ENCODE data around the gene ORMDL3.
A peak's percentile ranks its signal among the peaks of the same experiment; 100 is the strongest.
"Not testable (repeated sequence)": the region's sequence is repeated elsewhere in the genome, so short reads cannot be mapped to it uniquely, and the experiment has no call there.

The ORMDL3 gene

DNA sequence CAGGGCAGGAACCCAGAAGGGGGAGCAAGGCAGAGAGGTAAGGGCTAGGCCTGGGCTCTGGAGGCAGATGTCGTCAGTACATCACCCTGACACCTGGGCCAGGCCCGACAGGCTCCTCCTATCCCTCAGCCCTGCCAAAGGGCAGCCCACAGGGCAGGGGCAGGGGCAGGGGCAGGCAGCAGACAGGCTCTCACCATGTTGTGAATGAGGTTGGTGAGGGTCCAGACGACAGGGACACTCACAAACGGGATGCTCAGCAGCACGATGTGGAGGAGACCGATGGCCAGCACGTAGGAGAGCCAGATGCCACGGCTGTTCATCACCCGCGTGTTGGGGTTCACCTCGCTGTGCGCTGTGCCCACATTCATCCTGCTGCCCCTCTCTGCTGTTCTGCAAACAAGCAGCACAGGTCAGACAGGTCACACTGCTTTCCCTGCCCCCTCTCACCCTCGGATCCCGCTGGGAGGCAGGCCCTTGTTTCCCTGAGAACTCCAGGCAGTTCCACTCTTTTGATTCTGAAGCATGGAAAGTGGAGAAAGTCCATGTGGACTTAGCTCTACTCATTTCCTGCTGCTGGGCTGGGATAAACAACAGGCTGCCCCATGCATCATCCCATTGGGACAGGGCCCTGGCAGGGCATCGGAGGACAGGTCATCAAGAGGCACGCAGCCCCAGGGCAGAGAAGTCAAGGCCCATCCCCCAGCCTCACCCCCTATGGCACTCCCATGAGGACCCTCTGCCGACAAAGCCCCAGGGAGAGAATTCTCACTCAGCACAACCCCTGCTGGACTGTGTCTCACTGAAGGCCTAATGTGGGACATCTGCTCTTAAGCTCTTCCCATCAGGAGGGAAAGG lies 3.3 kb downstream of the ORMDL3 start:
- DNase-seq = no peak

DNA sequence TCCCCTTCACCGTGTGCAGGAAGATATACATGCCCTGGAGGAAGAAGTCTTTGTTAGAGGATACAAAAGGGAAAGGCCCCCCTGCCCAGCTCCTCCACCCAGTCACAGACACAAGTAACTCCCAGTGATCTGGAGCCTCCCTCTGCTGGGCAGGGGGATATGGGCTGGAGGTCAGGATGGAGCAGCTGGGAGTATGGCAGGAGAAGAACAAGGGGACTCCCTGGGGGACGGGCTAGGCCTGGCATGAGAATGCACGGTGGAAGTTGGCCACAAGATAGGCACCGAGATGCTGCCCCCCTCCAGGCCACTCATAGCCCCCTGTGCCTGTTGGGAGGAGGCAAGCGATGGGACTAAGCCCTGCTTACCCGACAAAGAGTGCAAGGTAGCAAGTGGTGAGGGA lies 4.2 kb downstream of the ORMDL3 start:
- DNase-seq = no peak

DNA sequence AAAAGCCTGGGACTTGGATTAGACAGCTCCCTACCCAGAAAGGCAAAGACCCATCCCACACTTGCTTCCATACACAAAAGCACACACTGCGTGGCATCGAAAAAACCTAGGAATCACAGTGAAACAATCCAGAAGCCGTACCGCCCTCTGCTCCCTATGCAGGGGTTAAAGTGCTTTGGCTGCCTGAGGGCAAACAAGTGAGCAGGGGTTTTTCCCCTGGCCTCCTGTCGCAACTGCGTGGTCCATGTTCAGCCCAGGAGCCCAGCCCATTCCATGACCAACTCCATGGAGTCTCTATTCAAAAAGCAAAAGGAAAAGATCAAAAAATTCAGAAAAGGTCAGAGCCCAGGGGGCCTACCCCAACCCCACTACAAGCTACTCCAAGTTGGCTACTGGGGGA lies 5.4 kb downstream of the ORMDL3 start:
- no peak for DNase-seq

DNA sequence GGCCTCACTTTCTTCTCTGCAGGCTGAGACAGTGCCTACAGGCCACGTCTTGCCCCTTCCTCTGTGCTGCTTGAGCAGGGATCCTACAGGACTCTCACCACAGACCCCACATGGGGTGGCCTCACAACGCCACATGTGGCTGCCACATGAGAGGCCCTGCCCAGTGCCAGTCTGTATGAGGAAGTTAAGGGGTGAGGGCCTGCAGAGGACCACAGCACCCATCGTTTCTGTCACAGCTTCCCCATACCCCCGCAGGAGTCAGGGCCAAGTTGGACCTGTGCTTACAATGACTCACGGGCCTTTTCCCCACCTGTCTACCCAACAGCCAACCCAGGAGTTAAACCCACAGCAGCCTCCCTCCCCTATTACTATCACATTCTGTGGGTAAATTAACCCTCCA lies 6.1 kb downstream of the ORMDL3 start:
- DNase-seq = no peak

DNA sequence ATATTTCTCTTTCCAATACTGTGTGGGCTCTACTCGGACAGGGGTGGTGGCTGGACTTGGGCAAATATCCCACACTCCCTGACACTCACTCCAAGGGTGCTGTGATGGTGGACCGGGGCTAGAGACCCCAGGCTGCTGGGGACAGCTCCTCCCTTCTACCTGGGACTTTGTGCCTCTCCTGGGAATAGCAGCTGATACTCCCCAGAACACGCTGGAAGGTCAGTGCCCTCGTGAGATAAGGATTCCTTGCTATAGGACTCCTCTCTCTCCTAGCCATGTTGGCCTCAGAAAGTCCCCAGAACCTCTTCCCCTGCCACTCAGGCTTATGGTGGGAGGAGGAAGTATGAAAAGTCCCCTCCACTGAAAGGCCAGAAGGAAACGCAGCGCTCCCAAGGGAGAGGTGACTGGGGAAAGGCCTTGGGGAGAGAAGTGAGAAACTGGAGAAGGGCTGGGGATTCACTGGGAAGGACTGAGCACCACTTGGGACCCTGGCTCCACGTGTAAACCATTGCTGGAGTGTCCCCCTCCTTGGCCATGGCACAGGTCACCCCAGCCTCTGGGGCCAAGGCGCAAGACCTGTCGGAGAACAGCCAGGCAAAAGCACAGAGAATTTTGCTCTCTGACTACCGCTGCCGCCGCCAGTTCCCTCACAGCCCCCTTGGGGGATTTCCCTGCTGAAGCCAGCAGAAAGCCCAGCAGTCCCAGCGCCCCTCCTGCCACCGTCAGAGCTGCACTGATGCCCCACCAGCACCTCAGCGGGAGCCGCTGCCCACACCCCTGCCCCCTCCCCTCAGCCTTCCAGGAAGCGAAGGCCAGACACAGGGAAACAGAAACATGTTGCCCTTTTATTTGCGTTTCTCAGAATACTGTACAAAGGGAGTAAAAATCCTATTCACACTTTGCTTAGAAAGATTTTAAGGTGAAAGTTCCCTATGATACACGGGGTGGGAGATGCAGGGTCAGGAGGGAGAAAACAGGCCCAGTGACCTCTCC lies 6.9 kb downstream of the ORMDL3 start:
- no peak for DNase-seq

DNA sequence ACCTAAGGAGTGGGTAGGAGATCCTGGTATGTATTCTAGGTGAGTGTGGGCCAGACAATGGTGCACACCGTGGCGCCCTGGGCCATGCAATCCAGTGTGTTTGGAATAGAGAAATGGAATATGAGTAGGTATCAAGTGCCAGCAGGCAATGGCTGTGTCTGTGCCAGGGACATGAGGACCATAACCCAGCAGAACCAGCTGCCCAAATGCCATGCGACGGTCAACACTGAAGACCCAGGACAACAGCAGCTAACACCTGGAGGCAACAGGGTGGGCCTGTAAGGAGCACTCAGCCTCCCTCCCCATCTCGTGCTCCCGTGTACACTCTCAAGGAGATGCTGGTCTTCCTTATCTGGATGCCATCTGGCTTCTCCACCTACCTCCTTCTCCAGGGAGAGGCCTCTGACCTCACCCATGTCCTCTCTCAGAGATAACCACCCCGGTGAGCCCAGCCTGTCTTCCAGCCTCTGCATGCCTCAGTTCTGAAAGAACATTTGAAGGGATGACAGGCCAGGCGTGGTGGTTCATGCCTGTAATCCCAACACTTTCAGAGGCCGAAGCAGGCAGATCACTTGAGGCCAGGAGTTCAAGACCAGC lies 8.2 kb downstream of the ORMDL3 start:
- DNase-seq = no peak

DNA sequence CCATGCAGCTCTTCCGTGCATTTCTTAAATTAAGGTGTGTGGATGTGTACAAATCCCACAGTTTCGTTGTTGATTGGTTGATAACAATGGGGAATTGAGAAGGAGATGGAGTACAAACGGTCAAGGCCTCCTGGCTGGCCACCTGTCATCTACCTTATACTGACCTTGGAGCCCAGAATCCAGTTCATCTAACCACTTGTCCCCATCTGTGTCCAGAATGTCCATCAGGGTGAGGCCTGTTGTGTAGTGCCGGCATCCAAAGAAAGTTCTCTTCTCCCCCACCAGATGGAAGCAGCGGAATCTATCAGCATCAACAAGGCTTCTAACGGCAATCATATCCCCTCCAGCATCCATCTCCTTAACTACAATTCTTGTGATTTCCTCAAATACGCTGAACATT lies 10.5 kb downstream of the ORMDL3 start:
- no peak for DNase-seq

DNA sequence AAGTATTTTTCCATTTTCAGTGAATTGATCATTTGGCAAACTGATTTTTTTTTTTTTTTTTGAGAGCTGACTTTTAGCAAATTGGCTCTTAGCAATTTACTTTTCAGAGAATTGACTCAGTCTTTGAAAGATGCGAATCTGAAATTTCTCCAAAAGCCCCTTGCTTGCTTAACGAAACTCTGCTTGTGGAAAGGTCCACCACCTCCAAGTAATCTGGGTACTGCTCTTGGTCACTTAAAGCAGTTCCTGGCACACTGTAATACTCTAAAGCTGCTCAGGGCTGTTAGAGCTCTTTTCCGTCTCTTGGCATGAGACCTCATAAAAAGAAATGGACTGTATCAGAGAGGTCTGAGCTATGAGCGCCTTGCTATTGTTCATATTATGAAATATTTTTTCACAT lies 11.8 kb downstream of the ORMDL3 start:
- DNase-seq = no peak

DNA sequence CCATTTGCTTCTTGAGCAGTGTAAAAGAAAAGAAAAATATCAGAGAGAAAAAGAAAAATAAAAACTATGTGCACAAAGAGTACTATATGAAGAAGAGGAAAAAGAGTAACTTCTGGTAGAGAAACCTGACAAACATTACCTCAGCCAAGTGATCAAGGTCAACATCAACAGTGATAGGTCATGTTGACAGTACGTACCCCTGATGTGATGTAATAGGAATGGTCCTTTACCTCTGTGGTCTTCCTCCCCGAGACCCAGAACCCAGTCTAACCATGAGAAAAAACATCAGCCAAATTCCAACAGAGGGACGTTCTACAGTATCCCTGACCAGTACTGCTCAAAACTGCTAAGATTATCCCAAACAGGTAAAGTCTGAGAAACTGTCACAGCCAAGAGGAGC lies 13.4 kb downstream of the ORMDL3 start:
- DNase-seq = no peak

DNA sequence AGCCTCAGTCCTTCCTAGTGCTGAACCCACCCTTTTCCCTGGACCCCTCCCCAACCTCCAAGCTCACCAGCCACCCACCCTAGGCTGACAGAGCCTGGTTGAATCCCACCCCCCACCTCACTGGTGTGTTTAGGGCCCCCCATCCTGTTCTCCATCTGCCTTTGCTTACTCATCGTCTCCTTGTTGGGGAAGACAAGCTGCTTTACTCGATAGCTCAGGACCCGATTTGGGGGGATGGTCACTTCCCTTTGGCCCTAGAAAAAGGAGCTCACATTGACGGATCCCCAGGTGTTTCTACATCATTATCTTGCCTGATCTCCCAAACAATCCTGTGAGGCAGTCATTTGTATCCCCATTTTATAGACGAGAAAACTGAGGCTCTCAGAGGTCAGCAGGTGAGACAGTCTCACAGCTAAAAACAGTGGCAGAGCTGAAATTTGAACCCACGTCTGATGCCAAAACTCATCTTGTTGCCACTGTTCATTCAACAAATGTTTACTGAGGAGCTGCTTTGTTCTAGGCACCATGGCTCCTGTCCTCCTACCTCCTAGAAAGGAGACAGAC lies 18.5 kb downstream of the ORMDL3 start:
- no peak for DNase-seq

DNA sequence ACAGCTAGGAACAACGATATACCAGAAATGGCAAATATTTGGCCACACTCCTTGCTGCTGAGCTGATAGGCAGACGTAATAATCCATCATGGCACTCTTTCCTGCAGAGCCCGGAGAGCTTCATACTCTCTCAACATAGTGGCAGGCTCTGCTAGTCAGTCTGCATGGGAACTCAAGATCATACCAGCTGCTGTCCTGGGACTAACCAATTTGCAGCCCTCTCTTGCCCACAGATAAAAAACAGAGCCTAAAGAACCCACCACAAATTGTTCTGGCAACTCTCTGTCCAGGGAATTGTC lies 22.5 kb downstream of the ORMDL3 start:
- no peak for DNase-seq

DNA sequence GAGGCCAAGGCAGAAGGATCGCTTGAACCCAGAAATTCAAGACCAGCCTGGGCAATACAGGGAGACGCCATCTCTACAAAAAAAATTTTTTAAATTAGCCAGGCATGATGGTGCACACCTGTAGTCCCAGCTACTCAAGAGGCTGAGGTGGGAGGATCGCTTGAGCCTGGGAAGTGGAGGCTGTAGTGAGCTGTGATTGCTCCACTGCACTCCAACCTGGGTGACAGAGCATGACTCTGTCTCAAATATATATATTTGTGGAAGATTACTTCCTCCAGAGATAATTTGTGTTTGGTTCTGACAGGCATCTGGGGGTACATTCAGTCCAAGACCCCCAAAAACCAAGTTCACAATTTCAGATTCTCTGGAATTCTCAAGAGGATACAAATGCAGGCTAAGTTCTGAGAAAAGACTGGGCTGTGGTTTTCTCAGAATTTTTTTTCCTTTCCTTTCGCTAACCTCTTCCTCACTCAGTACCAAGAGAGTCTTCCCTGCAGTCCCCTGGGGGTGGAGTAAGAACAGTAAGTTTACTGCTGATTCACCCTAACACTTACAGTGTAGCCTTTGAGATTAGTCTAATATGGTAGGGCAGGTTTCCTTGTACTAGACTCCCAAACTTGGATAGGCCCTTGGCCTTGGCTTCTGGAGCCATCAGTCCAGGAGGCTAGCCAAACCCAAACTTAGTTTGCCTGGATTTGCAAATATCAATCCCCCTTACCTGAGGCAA lies 24.1 kb downstream of the ORMDL3 start:
- no peak for DNase-seq

DNA sequence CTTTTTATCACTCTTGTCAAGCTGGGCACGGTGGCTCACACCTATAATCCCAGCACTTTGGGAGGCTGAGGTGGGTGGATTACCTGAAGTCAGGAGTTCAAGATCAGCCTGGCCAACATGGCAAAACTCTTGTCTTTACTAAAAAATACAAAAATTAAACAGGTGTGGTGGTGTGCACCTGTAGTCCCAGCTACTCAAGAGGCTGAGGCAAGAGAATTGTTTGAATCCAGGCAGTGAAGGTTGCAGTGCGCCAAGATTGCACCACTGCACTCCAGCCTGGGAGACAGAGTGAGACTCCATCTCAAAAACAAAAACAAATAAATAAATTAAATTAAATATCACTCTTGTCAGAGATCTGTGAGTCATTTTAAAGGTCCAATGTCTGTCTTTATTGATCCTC lies 25.4 kb downstream of the ORMDL3 start:
- DNase-seq = not testable (repeated sequence)

DNA sequence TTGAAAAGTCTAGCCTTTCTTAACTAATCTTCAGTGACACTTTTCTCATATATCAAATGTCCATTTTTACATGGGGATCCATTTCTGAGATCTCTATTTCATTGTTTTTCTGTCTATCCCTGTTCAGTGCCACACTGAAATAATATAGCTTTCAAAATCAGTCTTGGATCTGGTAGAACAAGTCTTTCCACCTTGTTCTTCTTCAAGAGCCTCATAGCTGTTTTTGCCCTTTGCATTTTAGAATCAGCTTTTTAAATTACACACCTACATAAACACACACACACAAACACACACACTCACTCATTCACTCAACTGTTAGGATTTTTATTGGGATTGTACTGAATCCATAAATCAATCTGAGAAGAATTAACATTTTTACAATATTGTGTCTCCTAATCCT lies 28.2 kb downstream of the ORMDL3 start:
- no peak for DNase-seq

DNA sequence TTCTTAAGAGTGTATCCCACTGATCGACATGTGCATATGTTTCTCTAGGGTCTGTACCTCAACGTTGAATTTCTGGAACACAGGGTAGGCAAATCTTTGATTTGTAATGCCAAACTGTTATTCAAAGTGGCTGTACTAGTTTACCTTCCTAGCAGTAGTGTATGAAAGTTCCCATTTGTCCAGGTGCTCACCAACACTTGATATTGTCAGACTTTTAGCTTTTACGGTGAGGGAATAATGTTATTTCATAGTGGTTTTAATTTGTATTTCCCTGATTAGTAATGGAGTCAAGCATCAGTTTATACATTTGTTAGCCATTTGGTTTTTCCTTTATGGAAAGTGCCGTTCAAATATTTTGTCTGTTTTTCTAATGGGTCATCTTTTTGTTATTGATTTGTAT lies 29.3 kb downstream of the ORMDL3 start:
- DNase-seq = no peak

DNA sequence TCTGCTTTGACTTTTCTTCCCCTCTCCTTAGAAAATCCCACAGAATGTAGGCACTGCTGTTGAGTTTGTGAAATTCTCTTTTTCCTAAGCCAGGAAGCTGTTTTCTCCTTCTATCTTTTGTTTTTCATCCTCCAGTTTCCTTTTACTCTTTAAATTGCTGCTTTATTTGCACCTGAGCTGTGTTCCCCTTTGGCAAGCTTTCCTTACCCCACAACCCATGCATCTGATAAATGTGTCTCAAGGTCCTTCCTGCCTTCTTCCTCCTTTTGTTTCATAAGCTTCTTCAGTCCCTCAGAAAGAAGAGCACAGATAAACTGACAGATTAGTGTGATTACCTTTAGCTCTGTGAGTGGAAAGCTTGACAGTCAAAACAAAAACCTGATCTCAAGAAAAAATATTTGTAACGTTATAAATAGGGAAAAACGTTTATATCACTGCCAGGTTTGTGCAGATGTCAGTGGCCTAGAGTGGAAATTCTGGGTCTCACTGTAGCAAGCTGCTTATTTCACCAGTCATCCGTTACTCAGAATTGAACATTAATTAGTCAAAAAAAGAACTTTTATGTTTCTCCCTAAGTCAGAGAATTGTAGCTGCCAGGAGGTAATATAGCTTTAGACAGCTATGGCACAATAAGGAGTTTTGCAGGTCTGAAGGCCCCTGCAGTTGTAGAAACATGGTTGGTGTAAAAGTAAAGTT lies 32.6 kb downstream of the ORMDL3 start:
- DNase-seq = no peak

DNA sequence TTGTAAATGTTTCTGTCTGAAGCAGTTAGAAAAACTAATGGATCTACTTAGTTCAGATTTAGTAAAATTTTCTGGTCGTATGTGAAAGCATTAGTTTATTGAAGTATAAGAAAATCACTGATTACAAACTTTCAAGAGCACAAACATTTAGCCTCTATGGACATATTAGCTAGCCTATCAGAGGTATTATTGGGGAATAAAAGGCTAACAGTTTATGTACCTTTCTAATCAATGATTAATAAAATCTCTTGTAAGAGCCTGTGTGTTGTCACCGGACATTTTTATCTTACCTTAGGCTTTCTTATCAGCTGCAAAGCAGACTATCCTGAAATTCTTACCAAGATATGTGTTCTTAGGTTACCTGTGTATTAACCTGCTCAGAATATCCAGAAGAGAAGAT lies 38.2 kb downstream of the ORMDL3 start:
- no peak for DNase-seq

DNA sequence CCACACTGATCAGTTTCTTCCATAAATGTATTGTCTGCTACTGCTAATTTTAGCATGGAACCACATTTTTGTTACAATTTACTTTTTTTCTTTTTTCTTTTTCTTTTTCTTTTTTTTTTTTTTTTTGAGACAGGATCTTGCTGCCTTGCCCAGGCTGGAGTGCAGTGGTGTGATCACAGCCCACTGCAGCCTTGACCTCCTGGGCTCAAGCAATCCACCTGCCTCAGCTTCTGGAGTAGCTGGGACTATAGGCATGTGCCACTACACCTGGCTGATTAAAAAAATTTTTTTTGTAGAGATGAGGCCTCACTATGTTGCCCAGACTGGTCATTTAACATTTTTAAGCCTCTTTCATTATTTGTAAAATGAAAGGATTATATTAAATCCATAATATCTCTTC lies 40.3 kb downstream of the ORMDL3 start:
- no peak for DNase-seq

DNA sequence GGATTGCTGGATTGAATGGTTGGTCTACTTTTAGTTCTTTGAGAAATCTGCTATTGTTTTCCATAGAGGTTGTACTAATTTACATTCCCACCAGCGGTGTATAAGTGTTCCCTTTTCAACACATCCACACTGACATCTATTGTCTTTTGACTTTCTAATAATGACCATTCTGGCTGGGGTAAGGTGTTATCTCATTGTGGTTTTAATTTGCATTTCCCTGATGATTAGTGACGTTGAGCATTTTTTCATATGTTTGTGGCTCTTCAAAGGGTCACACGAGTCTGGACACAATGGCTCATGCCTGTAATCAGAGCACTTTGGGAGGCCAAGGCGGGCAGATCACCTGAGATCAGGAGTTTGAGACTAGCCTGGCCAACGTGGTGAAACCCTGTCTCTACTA lies 41.3 kb downstream of the ORMDL3 start:
- DNase-seq = not testable (repeated sequence)

DNA sequence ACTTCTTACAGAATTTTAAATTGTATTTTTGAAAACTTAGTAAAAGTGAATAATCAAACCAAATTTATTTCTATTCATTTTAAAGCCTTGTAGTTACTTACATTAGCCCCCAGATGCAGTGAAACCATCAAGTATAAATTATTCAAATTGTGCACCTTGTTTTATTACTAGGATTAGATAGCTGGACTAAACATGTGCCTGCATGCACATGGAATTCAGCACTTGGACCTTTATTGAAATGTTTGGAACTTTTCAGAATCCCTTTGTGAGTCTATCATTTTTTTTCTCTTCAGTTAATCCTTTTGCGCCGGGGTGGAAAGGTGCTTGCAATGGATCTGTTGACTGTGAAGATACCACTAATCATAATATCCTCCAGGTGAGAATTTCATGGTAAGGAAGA lies 54.6 kb downstream of the ORMDL3 start:
- DNase-seq = peak; percentile 8

DNA sequence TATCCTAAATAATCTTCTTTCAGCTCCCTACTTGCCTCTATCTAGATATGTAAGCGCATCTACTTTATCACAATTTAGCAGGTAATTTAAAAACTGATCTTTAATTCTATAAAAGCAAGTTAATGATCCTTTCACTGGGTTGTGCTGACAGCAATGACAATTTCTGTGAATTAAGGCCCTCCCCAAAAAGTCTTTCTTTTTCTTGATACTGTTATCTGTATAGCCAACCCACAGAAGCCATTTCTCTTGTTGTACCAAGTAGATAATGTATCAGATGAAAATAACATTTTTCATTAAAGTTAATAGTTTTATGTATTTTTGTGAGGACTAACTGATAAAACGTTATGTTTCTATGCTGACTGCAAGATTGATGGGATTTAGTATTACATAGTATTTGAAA lies 55.6 kb downstream of the ORMDL3 start:
- no peak for DNase-seq

All from NCI-H1105 (cell line).